ENCODE results near the gene NARF.

- TF ChIP-seq, protein P1, sequence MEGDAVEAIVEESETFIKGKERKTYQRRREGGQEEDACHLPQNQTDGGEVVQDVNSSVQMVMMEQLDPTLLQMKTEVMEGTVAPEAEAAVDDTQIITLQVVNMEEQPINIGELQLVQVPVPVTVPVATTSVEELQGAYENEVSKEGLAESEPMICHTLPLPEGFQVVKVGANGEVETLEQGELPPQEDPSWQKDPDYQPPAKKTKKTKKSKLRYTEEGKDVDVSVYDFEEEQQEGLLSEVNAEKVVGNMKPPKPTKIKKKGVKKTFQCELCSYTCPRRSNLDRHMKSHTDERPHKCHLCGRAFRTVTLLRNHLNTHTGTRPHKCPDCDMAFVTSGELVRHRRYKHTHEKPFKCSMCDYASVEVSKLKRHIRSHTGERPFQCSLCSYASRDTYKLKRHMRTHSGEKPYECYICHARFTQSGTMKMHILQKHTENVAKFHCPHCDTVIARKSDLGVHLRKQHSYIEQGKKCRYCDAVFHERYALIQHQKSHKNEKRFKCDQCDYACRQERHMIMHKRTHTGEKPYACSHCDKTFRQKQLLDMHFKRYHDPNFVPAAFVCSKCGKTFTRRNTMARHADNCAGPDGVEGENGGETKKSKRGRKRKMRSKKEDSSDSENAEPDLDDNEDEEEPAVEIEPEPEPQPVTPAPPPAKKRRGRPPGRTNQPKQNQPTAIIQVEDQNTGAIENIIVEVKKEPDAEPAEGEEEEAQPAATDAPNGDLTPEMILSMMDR (IDR thresholded peaks at IDR 0.05) = no peak
- TF ChIP-seq POLR2A (IDR thresholded peaks at IDR 0.05) = no peak
Measured at GRCh38 chr17:82534401-82534812, 75.9 kb downstream of the NARF start.
